Astrocyte (in vitro differentiated cells and primary cell): Measurements from ENCODE around the gene SLC12A5. TPM values are rescaled to one million over a fixed set of nuclear protein-coding genes. Genes with fewer than 3 reads are reported as not detected.
A peak's percentile ranks its signal among the peaks of the same experiment; 100 is the strongest.

ENCODE experiments used
- DNase-seq: peaks from one replicate; pipeline ENCODE4 v3.0.0-alpha.2; 2010; ENCODE audit warnings: low read depth
- FAIRE-seq: peaks from 2 replicates; lab custom pipeline; 2011; peaks lifted over from hg19 to GRCh38; lab: Jason Lieb, UNC
- H2AFZ ChIP-seq: 2 replicates; pipeline ENCODE4 v1.6.0; 2012; ENCODE audit warnings: low read depth, low read length, inconsistent platforms
- H3K27ac ChIP-seq: 2 replicates; pipeline ENCODE4 v1.5.1; 2011; ENCODE audit warnings: low read depth, low read length, inconsistent platforms
- H3K27me3 ChIP-seq: 2 replicates; pipeline ENCODE4 v1.6.0; 2011; ENCODE audit warnings: low read length, inconsistent platforms; ENCODE audit not compliant: insufficient read depth
- H3K36me3 ChIP-seq: 2 replicates; pipeline ENCODE4 v1.5.1; 2011; ENCODE audit warnings: low read length, inconsistent platforms; ENCODE audit not compliant: insufficient read depth
- H3K4me1 ChIP-seq: 2 replicates; pipeline ENCODE4 v1.5.1; 2011; ENCODE audit warnings: low read length, inconsistent platforms; ENCODE audit not compliant: insufficient read depth
- H3K4me2 ChIP-seq: 2 replicates; pipeline ENCODE4 v1.6.0; 2012; ENCODE audit warnings: low read length, inconsistent platforms
- H3K4me3 ChIP-seq: 2 replicates; pipeline ENCODE4 v1.5.1; 2011; ENCODE audit warnings: low read depth, mild to moderate bottlenecking, low read length, inconsistent platforms; ENCODE audit not compliant: insufficient read depth
- H3K79me2 ChIP-seq: 2 replicates; pipeline ENCODE4 v1.6.0; 2012; ENCODE audit warnings: mild to moderate bottlenecking, low read length, inconsistent platforms; ENCODE audit not compliant: insufficient read depth
- H3K9ac ChIP-seq: 2 replicates; pipeline ENCODE4 v1.6.0; 2012; ENCODE audit warnings: mild to moderate bottlenecking, low read length, inconsistent platforms
- H3K9me3 ChIP-seq: 2 replicates; pipeline ENCODE4 v1.5.1; 2012; ENCODE audit warnings: low read depth, mild to moderate bottlenecking, low read length, inconsistent platforms; ENCODE audit not compliant: insufficient read depth
- H4K20me1 ChIP-seq: 2 replicates; pipeline ENCODE4 v1.6.0; 2012; ENCODE audit warnings: low read length, inconsistent platforms; ENCODE audit not compliant: insufficient read depth
- H3K27ac Mint-ChIP-seq: one replicate; pipeline ENCODE4 v1.8.0; 2021; ENCODE audit warnings: mild to moderate bottlenecking, mixed read lengths; ENCODE audit not compliant: unreplicated experiment
- H3K27me3 Mint-ChIP-seq: one replicate; pipeline ENCODE4 v1.8.0; 2021; ENCODE audit warnings: low read depth, mixed read lengths; ENCODE audit not compliant: unreplicated experiment
- H3K36me3 Mint-ChIP-seq: one replicate; pipeline ENCODE4 v1.8.0; 2021; ENCODE audit warnings: low read depth, mixed read lengths; ENCODE audit not compliant: unreplicated experiment
- H3K4me1 Mint-ChIP-seq: one replicate; pipeline ENCODE4 v1.8.0; 2021; ENCODE audit warnings: low read depth, mixed read lengths; ENCODE audit not compliant: unreplicated experiment
- H3K4me3 Mint-ChIP-seq: one replicate; pipeline ENCODE4 v1.8.0; 2021; ENCODE audit warnings: mild to moderate bottlenecking, moderate library complexity, mixed read lengths; ENCODE audit not compliant: unreplicated experiment
- H3K9me3 Mint-ChIP-seq: one replicate; pipeline ENCODE4 v1.8.0; 2021; ENCODE audit warnings: mild to moderate bottlenecking, mixed read lengths; ENCODE audit not compliant: unreplicated experiment
- CTCF ChIP-seq: IDR thresholded peaks from 2 replicates; pipeline ENCODE4 v1.5.1; 2011; ENCODE audit warnings: low read depth, mild to moderate bottlenecking, inconsistent platforms, low read length, moderate library complexity; ENCODE audit not compliant: insufficient read depth
- EZH2 ChIP-seq: IDR thresholded peaks from 2 replicates; pipeline ENCODE4 v1.6.1; 2012; ENCODE audit warnings: mild to moderate bottlenecking, low read length, inconsistent platforms; ENCODE audit not compliant: insufficient read depth
- total RNA-seq: library from RNA; stranded (reverse); gene quantifications from 2 replicates; pipeline ENCODE4 v1.2.1, GENCODE V29; 2021

The SLC12A5 gene
- total RNA-seq, 1 donor from 2014 or later = 14.6 TPM

GRCh38 chr20:46027245-46027853, 1.7 kb upstream of the SLC12A5 start:
- Mint-ChIP-seq H3K4me1 (no peaks in the 10 kb centered on the region), H3K27ac (no peak overlapping the region), H3K4me3 (no peak overlapping the region), H3K27me3 (peaks cover 77% of the 10 kb centered on the region), H3K36me3 (peaks cover 6% of the 10 kb centered on the region), H3K9me3 (no peaks in the 10 kb centered on the region)
- H3K36me3 ChIP-seq = no peaks in the 10 kb centered on the region
- H3K9ac ChIP-seq = no peak overlapping the region
- no peaks in the 10 kb centered on the region for H3K9me3 ChIP-seq
- no peaks in the 10 kb centered on the region for H3K79me2 ChIP-seq
- H2AFZ ChIP-seq = no peak overlapping the region
- FAIRE-seq = no peak
- no peak for TF ChIP-seq CTCF
- H3K4me2 ChIP-seq = no peak overlapping the region
- H3K27me3 ChIP-seq = peaks cover 43% of the 10 kb centered on the region
- no peak overlapping the region for H3K4me3 ChIP-seq
- peaks cover 4% of the 10 kb centered on the region for H4K20me1 ChIP-seq
- peak; percentile 36 for DNase-seq
- no peaks in the 10 kb centered on the region for H3K4me1 ChIP-seq
- H3K27ac ChIP-seq = no peak overlapping the region

- no peak for TF ChIP-seq EZH2
- no peak for TF ChIP-seq CTCF
These were observed 905 bp upstream of the SLC12A5 start for GRCh38 chr20:46028110-46028509.

GRCh38 chr20:46030284-46031013, 1.4 kb downstream of the SLC12A5 start:
- no peaks in the 10 kb centered on the region for H3K79me2 ChIP-seq
- H3K4me3 Mint-ChIP-seq = no peak overlapping the region
- H3K27me3 Mint-ChIP-seq = peaks cover 83% of the 10 kb centered on the region
- H3K36me3 ChIP-seq = no peaks in the 10 kb centered on the region
- no peaks in the 10 kb centered on the region for H4K20me1 ChIP-seq
- H3K27me3 ChIP-seq = peaks cover 56% of the 10 kb centered on the region
- H3K9me3 Mint-ChIP-seq = peaks cover 6% of the 10 kb centered on the region
- H3K4me1 ChIP-seq = no peaks in the 10 kb centered on the region
- no peak overlapping the region for H3K9ac ChIP-seq
- H2AFZ ChIP-seq = no peak overlapping the region
- no peak for TF ChIP-seq CTCF
- no peak for TF ChIP-seq EZH2
- no peaks in the 10 kb centered on the region for H3K4me1 Mint-ChIP-seq
- H3K27ac Mint-ChIP-seq = no peak overlapping the region
- no peak overlapping the region for H3K27ac ChIP-seq
- no peak for DNase-seq
- no peaks in the 10 kb centered on the region for H3K9me3 ChIP-seq
- no peak overlapping the region for H3K4me3 ChIP-seq
- peaks cover 4% of the 10 kb centered on the region for H3K36me3 Mint-ChIP-seq
- FAIRE-seq = no peak
- no peak overlapping the region for H3K4me2 ChIP-seq

More at GRCh38 chr20:46028110-46028509, 905 bp upstream of the SLC12A5 start:
- Histone ChIP-seq H4K20me1 (no peaks in the 10 kb centered on the region), H3K27me3 (peaks cover 51% of the 10 kb centered on the region), H3K79me2 (no peaks in the 10 kb centered on the region), H3K4me1 (no peaks in the 10 kb centered on the region), H3K4me2 (no peak overlapping the region), H3K9ac (no peak overlapping the region), H3K27ac (no peak overlapping the region), H3K4me3 (no peak overlapping the region), H2AFZ (no peak overlapping the region), H3K9me3 (no peaks in the 10 kb centered on the region), H3K36me3 (no peaks in the 10 kb centered on the region)
- H3K4me1 Mint-ChIP-seq = no peaks in the 10 kb centered on the region
- no peak overlapping the region for H3K4me3 Mint-ChIP-seq
- no peak for DNase-seq
- H3K27ac Mint-ChIP-seq = no peak overlapping the region
- H3K27me3 Mint-ChIP-seq = peaks cover 83% of the 10 kb centered on the region
- no peaks in the 10 kb centered on the region for H3K9me3 Mint-ChIP-seq
- peaks cover 6% of the 10 kb centered on the region for H3K36me3 Mint-ChIP-seq
- FAIRE-seq = no peak
